ENCODE data around the gene PAX2. TPM values are rescaled to one million over a fixed set of nuclear protein-coding genes. Genes with fewer than 3 reads are reported as not detected.

Gene PAX2
- total and polyA plus RNA-seq, 4 donors: not detected

DNA sequence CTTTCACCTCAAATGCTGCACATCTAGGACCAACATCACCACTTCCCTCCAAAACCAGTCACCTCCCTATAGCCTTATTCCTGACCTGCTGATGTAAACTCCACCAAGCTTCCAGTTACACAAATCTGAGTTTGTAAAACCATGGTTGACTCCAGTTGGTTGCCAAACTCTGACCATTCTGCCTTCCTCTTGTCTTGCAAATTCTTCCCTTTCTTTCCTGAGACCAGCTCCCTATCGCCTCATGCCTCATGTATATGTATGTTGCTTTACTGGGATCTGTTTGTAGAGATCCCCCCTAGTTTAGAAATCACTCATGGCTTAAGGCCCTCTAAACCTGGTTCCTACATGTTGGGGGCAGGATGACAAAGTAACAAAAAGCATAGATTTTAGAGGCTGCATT, 31.3 kb downstream of the PAX2 start:
- intact Hi-C loops (cut with DNase I): no loop called here
- Histone ChIP-seq H3K27me3 (ENCODE audit: control insufficient read depth in 1 of 2, insufficient read depth in 2 of 2, low read length in 1 of 2) (no peaks in the 10 kb centered on the region), H3K27ac (ENCODE audit: low read depth in 1 of 2, low read length in 2 of 2) (no peak overlapping the region), H3K36me3 (ENCODE audit: control insufficient read depth in 1 of 2, insufficient read depth in 2 of 2, low read length in 1 of 2) (no peaks in the 10 kb centered on the region), H3K9me3 (ENCODE audit: control insufficient read depth, low read length) (no peaks in the 10 kb centered on the region), H3K4me3 (ENCODE audit: low read length in 2 of 2) (no peak overlapping the region), H3K4me1 (ENCODE audit: control insufficient read depth in 1 of 2, insufficient read depth in 2 of 2, low read length in 2 of 2) (no peaks in the 10 kb centered on the region)
- ATAC-seq (ENCODE audit: low FRiP score): no peak
- DNase-seq: no peak
- 35 to 76% methylated on average over 1 of the region's 1 CpG for WGBS, 2 donors

DNA sequence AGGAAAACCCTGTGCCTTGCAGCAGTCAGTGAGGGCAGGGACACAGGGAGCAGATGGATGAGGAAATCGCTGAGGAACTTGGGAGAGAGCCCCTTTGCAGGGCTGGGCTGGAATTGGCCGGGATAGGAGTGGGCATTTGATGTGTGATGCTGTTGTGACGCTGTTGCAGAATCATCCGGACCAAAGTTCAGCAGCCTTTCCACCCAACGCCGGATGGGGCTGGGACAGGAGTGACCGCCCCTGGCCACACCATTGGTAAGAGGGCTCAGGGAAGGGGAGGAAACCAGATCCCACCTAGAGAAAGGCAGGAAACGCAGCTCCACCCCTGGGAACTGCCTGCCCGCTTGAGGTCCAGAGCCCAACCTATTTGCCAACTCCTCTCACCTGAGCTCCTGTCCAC, 33.9 kb downstream of the PAX2 start:
- intact Hi-C loops (cut with DNase I): no loop called here
- no peaks in the 10 kb centered on the region for H3K36me3 ChIP-seq (ENCODE audit: control insufficient read depth in 1 of 2, insufficient read depth in 2 of 2, low read length in 1 of 2)
- ATAC-seq (ENCODE audit: low FRiP score) (no peak), DNase-seq (no peak)
- H3K27ac ChIP-seq (ENCODE audit: low read depth in 1 of 2, low read length in 2 of 2): no peak overlapping the region
- H3K4me1 ChIP-seq (ENCODE audit: control insufficient read depth in 1 of 2, insufficient read depth in 2 of 2, low read length in 2 of 2): no peaks in the 10 kb centered on the region
- no peaks in the 10 kb centered on the region for H3K9me3 ChIP-seq (ENCODE audit: control insufficient read depth, low read length)
- H3K27me3 ChIP-seq (ENCODE audit: control insufficient read depth in 1 of 2, insufficient read depth in 2 of 2, low read length in 1 of 2): no peaks in the 10 kb centered on the region
- H3K4me3 ChIP-seq (ENCODE audit: low read length in 2 of 2): no peak overlapping the region
- WGBS, 2 donors: 78 to 84% methylated on average over 9 of the region's 9 CpGs

DNA sequence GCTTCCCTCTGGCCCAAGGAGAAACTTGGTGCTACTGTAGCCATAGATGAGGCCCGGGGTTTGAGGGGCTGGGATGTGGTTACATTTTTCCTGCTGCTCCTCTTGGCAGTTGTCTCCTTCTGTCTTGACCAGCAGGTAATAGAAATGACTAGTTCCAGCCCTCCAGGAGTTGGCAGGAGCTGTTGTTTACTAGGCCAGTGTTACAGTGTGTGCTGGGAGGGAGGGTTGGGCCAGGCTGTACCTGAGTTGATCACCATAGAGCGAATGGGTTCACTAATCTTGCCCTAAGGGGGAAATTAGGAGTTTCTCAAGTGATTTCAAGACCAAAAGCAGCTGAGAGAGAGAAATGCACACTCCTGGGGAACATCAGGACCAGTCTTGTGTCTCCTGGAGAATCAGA, 34.9 kb downstream of the PAX2 start:
- DNase-seq: no peak
- Histone ChIP-seq H3K9me3 (ENCODE audit: control insufficient read depth, low read length) (no peaks in the 10 kb centered on the region), H3K36me3 (ENCODE audit: control insufficient read depth in 1 of 2, insufficient read depth in 2 of 2, low read length in 1 of 2) (no peaks in the 10 kb centered on the region), H3K4me3 (ENCODE audit: low read length in 2 of 2) (no peak overlapping the region), H3K4me1 (ENCODE audit: control insufficient read depth in 1 of 2, insufficient read depth in 2 of 2, low read length in 2 of 2) (no peaks in the 10 kb centered on the region), H3K27me3 (ENCODE audit: control insufficient read depth in 1 of 2, insufficient read depth in 2 of 2, low read length in 1 of 2) (no peaks in the 10 kb centered on the region), H3K27ac (ENCODE audit: low read depth in 1 of 2, low read length in 2 of 2) (no peak overlapping the region)
- 75 to 77% methylated on average over 2 of the region's 2 CpGs for WGBS, 2 donors
- intact Hi-C loops (cut with DNase I): no loop called here
- ATAC-seq (ENCODE audit: low FRiP score): no peak

DNA sequence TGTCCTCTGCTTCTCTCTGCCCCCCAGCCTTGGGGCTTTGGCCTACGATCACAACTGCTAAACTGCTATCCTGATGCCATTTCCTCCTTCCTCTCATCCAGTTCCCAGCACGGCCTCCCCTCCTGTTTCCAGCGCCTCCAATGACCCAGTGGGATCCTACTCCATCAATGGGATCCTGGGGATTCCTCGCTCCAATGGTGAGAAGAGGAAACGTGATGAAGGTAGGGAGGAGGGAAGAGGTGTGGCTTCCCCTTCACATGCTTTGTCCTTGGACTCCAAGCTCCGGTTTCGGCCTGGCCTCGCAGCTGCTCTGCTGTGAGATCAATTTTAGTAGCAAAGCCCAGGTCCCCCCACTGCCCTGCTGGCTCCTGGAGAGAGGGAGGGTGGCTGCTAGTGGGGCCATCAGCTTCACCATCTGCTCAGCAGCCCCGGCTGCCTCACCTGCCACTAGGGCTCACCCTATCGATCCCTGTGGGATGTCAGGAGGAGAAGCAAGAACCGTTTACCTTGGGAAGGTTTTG, 35.8 kb downstream of the PAX2 start:
- ATAC-seq (ENCODE audit: low FRiP score) (no peak), DNase-seq (no peak)
- H3K27ac ChIP-seq (ENCODE audit: low read depth in 1 of 2, low read length in 2 of 2): no peak overlapping the region
- intact Hi-C loops (cut with DNase I): no loop called here
- no peaks in the 10 kb centered on the region for H3K9me3 ChIP-seq (ENCODE audit: control insufficient read depth, low read length)
- H3K36me3 ChIP-seq (ENCODE audit: control insufficient read depth in 1 of 2, insufficient read depth in 2 of 2, low read length in 1 of 2): no peaks in the 10 kb centered on the region
- no peaks in the 10 kb centered on the region for H3K27me3 ChIP-seq (ENCODE audit: control insufficient read depth in 1 of 2, insufficient read depth in 2 of 2, low read length in 1 of 2)
- no peak overlapping the region for H3K4me3 ChIP-seq (ENCODE audit: low read length in 2 of 2)
- 54 to 59% methylated on average over 11 of the region's 11 CpGs for WGBS, 2 donors
- no peaks in the 10 kb centered on the region for H3K4me1 ChIP-seq (ENCODE audit: control insufficient read depth in 1 of 2, insufficient read depth in 2 of 2, low read length in 2 of 2)

DNA sequence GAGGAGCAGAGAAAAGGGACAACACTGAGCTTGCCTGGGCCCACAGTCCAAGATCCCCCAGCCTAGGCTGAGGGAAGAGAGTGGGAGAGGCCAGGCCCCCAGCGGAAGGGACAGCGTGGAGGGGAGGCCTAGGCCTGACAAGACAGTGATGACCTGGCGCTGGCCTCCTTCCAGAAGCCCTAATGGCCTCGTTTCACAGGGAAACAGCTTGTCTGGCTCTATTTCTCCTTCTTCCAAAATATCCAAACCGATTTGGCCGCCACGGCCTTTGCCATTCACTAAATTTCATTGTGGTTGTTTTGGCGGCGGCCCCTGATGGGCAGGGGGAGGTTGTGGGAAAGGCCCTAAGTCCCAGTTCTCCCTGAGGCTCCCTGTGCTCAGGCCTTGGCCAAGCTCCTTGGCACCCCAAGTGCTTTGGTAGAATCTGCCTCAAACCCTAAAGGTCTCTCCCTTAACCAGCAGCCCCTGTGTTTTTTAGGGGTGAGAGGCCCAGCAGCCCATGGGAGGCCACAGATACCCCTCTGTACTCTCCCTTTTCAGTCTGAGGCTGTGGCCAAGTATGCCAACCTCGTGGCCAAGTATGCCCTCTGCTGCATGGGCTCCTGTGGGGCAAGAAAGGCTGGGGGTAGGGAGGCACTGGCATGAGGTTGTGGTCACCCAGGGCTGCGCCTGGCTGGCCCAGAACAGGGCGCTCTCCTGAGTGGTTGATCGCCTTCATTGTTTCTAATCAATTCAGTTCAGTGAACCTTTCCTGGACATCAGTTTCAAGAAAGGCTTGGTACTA, 37.3 kb downstream of the PAX2 start:
- no peak for DNase-seq
- no peak overlapping the region for H3K4me3 ChIP-seq (ENCODE audit: low read length in 2 of 2)
- no peak for ATAC-seq (ENCODE audit: low FRiP score)
- intact Hi-C loops (cut with DNase I): no loop called here
- H3K27ac ChIP-seq (ENCODE audit: low read depth in 1 of 2, low read length in 2 of 2): no peak overlapping the region
- 76 to 85% methylated on average over 13 of the region's 13 CpGs for WGBS, 2 donors
- no peaks in the 10 kb centered on the region for H3K36me3 ChIP-seq (ENCODE audit: control insufficient read depth in 1 of 2, insufficient read depth in 2 of 2, low read length in 1 of 2)
- H3K27me3 ChIP-seq (ENCODE audit: control insufficient read depth in 1 of 2, insufficient read depth in 2 of 2, low read length in 1 of 2): no peaks in the 10 kb centered on the region
- no peaks in the 10 kb centered on the region for H3K4me1 ChIP-seq (ENCODE audit: control insufficient read depth in 1 of 2, insufficient read depth in 2 of 2, low read length in 2 of 2)
- no peaks in the 10 kb centered on the region for H3K9me3 ChIP-seq (ENCODE audit: control insufficient read depth, low read length)

DNA sequence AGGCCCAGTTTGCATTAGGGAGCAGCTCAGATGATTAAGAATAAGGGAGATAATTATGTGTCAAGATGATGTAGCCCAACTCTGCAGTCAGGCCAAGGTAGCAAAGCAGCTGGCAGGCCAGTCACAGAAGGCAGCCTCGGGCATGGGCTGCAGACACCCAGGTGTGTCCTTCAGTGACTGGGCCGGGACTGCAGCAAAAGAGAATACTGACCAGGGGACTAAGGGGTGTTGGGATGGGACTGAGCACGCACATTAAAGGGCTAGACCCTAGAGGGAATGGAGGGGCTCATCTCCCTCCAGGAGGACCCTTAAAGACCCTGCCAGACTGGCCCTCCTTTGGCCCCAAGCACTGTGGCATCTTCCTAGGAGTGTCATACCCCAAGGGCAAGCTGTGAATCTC, 38.7 kb downstream of the PAX2 start:
- no peaks in the 10 kb centered on the region for H3K36me3 ChIP-seq (ENCODE audit: control insufficient read depth in 1 of 2, insufficient read depth in 2 of 2, low read length in 1 of 2)

DNA sequence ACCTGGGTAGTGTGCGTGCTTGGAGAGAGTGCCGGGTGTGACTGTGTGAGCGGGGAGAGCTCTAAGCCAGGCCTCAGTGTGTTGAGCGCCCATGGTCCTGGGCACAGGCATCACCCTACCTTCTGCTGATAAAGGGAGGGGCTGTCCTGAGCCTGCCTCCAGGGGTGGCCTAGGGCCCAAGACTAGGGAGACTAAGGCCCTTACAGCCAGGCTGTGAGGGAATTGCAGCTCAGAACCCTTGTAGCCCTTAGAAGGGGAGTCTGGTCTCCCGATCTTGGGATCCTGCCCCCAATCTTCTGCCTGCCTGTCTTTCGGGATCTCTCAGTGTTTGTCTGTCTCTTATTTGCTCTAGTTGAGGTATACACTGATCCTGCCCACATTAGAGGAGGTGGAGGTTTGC, 41.2 kb downstream of the PAX2 start:
- H3K9me3 ChIP-seq (ENCODE audit: control insufficient read depth, low read length): no peaks in the 10 kb centered on the region
- 87 to 91% methylated on average over 6 of the region's 6 CpGs for WGBS, 2 donors
- H3K36me3 ChIP-seq (ENCODE audit: control insufficient read depth in 1 of 2, insufficient read depth in 2 of 2, low read length in 1 of 2): no peaks in the 10 kb centered on the region
- H3K27ac ChIP-seq (ENCODE audit: low read depth in 1 of 2, low read length in 2 of 2): no peak overlapping the region
- no peaks in the 10 kb centered on the region for H3K4me1 ChIP-seq (ENCODE audit: control insufficient read depth in 1 of 2, insufficient read depth in 2 of 2, low read length in 2 of 2)
- no peaks in the 10 kb centered on the region for H3K27me3 ChIP-seq (ENCODE audit: control insufficient read depth in 1 of 2, insufficient read depth in 2 of 2, low read length in 1 of 2)
- H3K4me3 ChIP-seq (ENCODE audit: low read length in 2 of 2): no peak overlapping the region
- intact Hi-C loops (cut with DNase I): no loop called here
- DNase-seq (no peak), ATAC-seq (ENCODE audit: low FRiP score) (no peak)

More for the DNA sequence above, 38.7 kb downstream of the PAX2 start:
- ATAC-seq (ENCODE audit: low FRiP score): no peak
- Histone ChIP-seq H3K27ac (ENCODE audit: low read depth in 1 of 2, low read length in 2 of 2) (no peak overlapping the region), H3K27me3 (ENCODE audit: control insufficient read depth in 1 of 2, insufficient read depth in 2 of 2, low read length in 1 of 2) (no peaks in the 10 kb centered on the region), H3K9me3 (ENCODE audit: control insufficient read depth, low read length) (no peaks in the 10 kb centered on the region), H3K4me3 (ENCODE audit: low read length in 2 of 2) (no peak overlapping the region), H3K4me1 (ENCODE audit: control insufficient read depth in 1 of 2, insufficient read depth in 2 of 2, low read length in 2 of 2) (no peaks in the 10 kb centered on the region)
- intact Hi-C loops (cut with DNase I): no loop called here
- 79 to 95% methylated on average over 3 of the region's 3 CpGs for WGBS, 2 donors
- DNase-seq: no peak

DNA sequence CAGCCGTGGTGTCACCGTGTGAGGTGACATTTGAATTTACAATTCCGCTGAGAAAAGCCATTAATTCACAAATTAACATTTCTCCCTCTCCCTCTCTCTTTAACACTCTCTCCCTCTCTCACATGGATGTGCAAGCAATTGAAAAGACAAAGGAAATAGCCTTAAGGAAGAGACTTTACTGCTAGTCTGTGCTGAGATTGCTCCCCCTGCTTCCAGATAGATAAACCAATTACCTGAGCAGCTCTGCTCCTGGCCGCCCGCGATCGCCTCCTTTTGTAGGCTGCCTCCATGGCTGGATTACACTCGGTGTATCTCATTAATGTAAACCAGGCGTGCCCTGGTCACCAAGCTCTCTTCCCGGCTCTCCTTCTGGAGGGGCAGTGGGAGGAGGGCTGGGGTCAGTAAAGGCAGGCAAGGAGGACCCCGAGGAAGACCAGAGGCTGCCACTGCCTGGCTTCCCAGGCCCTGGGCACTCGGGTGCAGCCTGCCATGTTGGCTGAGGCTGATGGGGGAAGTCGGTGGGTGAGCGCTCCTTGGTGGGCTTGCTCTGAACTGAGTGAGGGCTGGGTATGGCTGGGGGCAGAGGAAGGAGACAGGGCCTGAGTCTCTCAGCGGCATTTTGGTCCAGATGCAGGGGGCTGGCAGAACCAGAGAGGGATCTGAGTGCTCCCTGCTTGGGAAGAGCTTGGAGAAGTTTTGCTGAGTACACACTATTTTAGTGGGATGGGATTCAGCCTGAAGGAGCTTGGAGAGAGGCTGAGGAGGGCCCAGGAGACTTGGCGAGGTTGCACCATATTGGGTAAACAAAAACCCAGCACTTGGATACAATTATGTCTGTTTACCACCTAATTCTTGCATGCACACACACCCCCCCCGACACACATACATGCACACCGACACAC, 42.9 kb downstream of the PAX2 start:
- 42 to 44% methylated on average over 18 of the region's 18 CpGs for WGBS, 2 donors
- no peak for ATAC-seq (ENCODE audit: low FRiP score)
- no peaks in the 10 kb centered on the region for H3K9me3 ChIP-seq (ENCODE audit: control insufficient read depth, low read length)
- intact Hi-C loops (cut with DNase I): no loop called here
- no peaks in the 10 kb centered on the region for H3K4me1 ChIP-seq (ENCODE audit: control insufficient read depth in 1 of 2, insufficient read depth in 2 of 2, low read length in 2 of 2)
- no peaks in the 10 kb centered on the region for H3K36me3 ChIP-seq (ENCODE audit: control insufficient read depth in 1 of 2, insufficient read depth in 2 of 2, low read length in 1 of 2)
- no peaks in the 10 kb centered on the region for H3K27me3 ChIP-seq (ENCODE audit: control insufficient read depth in 1 of 2, insufficient read depth in 2 of 2, low read length in 1 of 2)
- H3K4me3 ChIP-seq (ENCODE audit: low read length in 2 of 2): no peak overlapping the region
- H3K27ac ChIP-seq (ENCODE audit: low read depth in 1 of 2, low read length in 2 of 2): no peak overlapping the region
- no peak for DNase-seq
